ENCODE data around the gene RACGAP1.

- no peak for TF ChIP-seq TCF4 (CRISPR knock-in tag; IDR thresholded peaks at IDR 0.05; ENCODE audit: borderline replicate concordance)
- no peak for TF ChIP-seq PATZ1 (CRISPR knock-in tag; IDR thresholded peaks at IDR 0.05; ENCODE audit: borderline replicate concordance)
- TF ChIP-seq ZNF8 (CRISPR knock-in tag; IDR thresholded peaks at IDR 0.05), result no peak
- no peak for TF ChIP-seq GLIS3 (CRISPR knock-in tag; IDR thresholded peaks at IDR 0.05)
- TF ChIP-seq POU6F1 (CRISPR knock-in tag; IDR thresholded peaks at IDR 0.05; ENCODE audit: borderline replicate concordance, low read depth), result no peak
- TF ChIP-seq ZFP3 (CRISPR knock-in tag; IDR thresholded peaks at IDR 0.05), result no peak
- TF ChIP-seq SNAI2 (CRISPR knock-in tag; IDR thresholded peaks at IDR 0.05), result no peak
- TF ChIP-seq TSHZ2 (CRISPR knock-in tag; IDR thresholded peaks at IDR 0.05), result no peak
Observed at GRCh38 chr12:50062728-50063460, 37.6 kb upstream of the RACGAP1 start.
